H9 (cell line): Measurements from ENCODE around the gene MCRIP2. TPM values are rescaled to one million over a fixed set of nuclear protein-coding genes. Genes with fewer than 3 reads are reported as not detected.

Experiments used
- DNase-seq: peaks from one replicate; pipeline ENCODE4 v3.0.0-alpha.2; 2017
- H2AFZ ChIP-seq: one replicate; pipeline ENCODE4 v1.6.1; 2013; ENCODE audit warnings: mild to moderate bottlenecking, low read length, control low read depth, moderate library complexity
- H2AK5ac ChIP-seq: 2 replicates; pipeline ENCODE4 v1.6.1; 2013; ENCODE audit warnings: low read length, control low read depth, mixed read lengths; ENCODE audit not compliant: insufficient read length
- H2BK120ac ChIP-seq: one replicate; pipeline ENCODE4 v1.6.1; 2013; ENCODE audit warnings: low read depth, mild to moderate bottlenecking, low read length, control low read depth, inconsistent platforms; ENCODE audit not compliant: poor library complexity, severe bottlenecking
- H2BK12ac ChIP-seq: 2 replicates; pipeline ENCODE4 v1.6.1; 2013; ENCODE audit warnings: low read length, control low read depth, mixed read lengths, low read depth; ENCODE audit not compliant: insufficient read length
- H2BK15ac ChIP-seq: 2 replicates; pipeline ENCODE4 v1.6.1; 2013; ENCODE audit warnings: low read depth, low read length, control low read depth
- H2BK20ac ChIP-seq: one replicate; pipeline ENCODE4 v1.6.1; 2013; ENCODE audit warnings: low read depth, mild to moderate bottlenecking, low read length, control low read depth, inconsistent platforms; ENCODE audit not compliant: poor library complexity, severe bottlenecking
- H2BK5ac ChIP-seq: 2 replicates; pipeline ENCODE4 v1.6.1; 2013; ENCODE audit warnings: low read length, control low read depth, mixed read lengths; ENCODE audit not compliant: insufficient read length
- H3K14ac ChIP-seq: 2 replicates; pipeline ENCODE4 v1.6.1; 2013; ENCODE audit warnings: low read length, control low read depth; ENCODE audit not compliant: insufficient read depth
- H3K18ac ChIP-seq: 2 replicates; pipeline ENCODE4 v1.6.1; 2013; ENCODE audit warnings: low read depth, mild to moderate bottlenecking, mixed read lengths, low read length, control low read depth; ENCODE audit not compliant: insufficient read length
- H3K23ac ChIP-seq: 2 replicates; pipeline ENCODE4 v1.6.1; 2013; ENCODE audit warnings: low read length, control low read depth, mixed read lengths, low read depth; ENCODE audit not compliant: insufficient read length
- H3K23me2 ChIP-seq: 2 replicates; pipeline ENCODE4 v1.6.1; 2013; ENCODE audit warnings: low read depth, mild to moderate bottlenecking, mixed read lengths, low read length, control low read depth; ENCODE audit not compliant: insufficient read length, poor library complexity, severe bottlenecking
- H3K27ac ChIP-seq: 2 replicates; pipeline ENCODE4 v1.5.1; 2013; ENCODE audit warnings: low read length, control low read depth, mixed read lengths, low read depth; ENCODE audit not compliant: insufficient read length
- H3K27me3 ChIP-seq: 2 replicates; pipeline ENCODE4 v1.6.1; 2013; ENCODE audit warnings: low read length, control low read depth, inconsistent platforms; ENCODE audit not compliant: insufficient read depth
- H3K4ac ChIP-seq: 2 replicates; pipeline ENCODE4 v1.6.1; 2013; ENCODE audit warnings: low read depth, mild to moderate bottlenecking, control low read depth, inconsistent platforms, low read length, moderate library complexity
- H3K4me1 ChIP-seq: 2 replicates; pipeline ENCODE4 v1.6.1; 2013; ENCODE audit warnings: low read length, control low read depth, inconsistent platforms; ENCODE audit not compliant: insufficient read depth
- H3K4me2 ChIP-seq: 2 replicates; pipeline ENCODE4 v1.6.1; 2013; ENCODE audit warnings: low read length, control low read depth, mixed read lengths; ENCODE audit not compliant: insufficient read length, insufficient read depth
- H3K56ac ChIP-seq: 2 replicates; pipeline ENCODE4 v1.6.1; 2013; ENCODE audit warnings: low read depth, mild to moderate bottlenecking, mixed read lengths, low read length, control low read depth; ENCODE audit not compliant: insufficient read length
- H3K79me1 ChIP-seq: 2 replicates; pipeline ENCODE4 v1.6.1; 2013; ENCODE audit warnings: low read depth, mild to moderate bottlenecking, moderate library complexity, low read length, control low read depth, inconsistent platforms; ENCODE audit not compliant: insufficient read depth, poor library complexity, severe bottlenecking
- H3K79me2 ChIP-seq: 2 replicates; pipeline ENCODE4 v1.6.1; 2013; ENCODE audit warnings: low read length, control low read depth, inconsistent platforms; ENCODE audit not compliant: insufficient read depth
- H3K9ac ChIP-seq: 2 replicates; pipeline ENCODE4 v1.6.1; 2013; ENCODE audit warnings: low read length, control low read depth, mixed read lengths; ENCODE audit not compliant: insufficient read length; ENCODE audit errors: extremely low read depth
- H3K9me3 ChIP-seq: one replicate; pipeline ENCODE4 v1.6.1; 2013; ENCODE audit warnings: low read depth, low read length, inconsistent platforms; ENCODE audit not compliant: control insufficient read depth
- H3T11ph ChIP-seq: one replicate; pipeline ENCODE4 v1.6.1; 2013; ENCODE audit warnings: mild to moderate bottlenecking, low read length, control low read depth, inconsistent platforms
- H4K20me1 ChIP-seq: one replicate; pipeline ENCODE4 v1.6.1; 2013; ENCODE audit not compliant: control insufficient read depth, insufficient read length, insufficient read depth
- H4K5ac ChIP-seq: 2 replicates; pipeline ENCODE4 v1.6.1; 2013; ENCODE audit warnings: low read depth, mild to moderate bottlenecking, mixed read lengths, low read length, control low read depth; ENCODE audit not compliant: insufficient read length
- H4K8ac ChIP-seq: replicated peaks from 2 replicates; pipeline ENCODE4 v1.6.1; 2013; ENCODE audit warnings: low read length, control low read depth, mixed read lengths, low read depth; ENCODE audit not compliant: insufficient read length
- H4K91ac ChIP-seq: 2 replicates; pipeline ENCODE4 v1.6.1; 2013; ENCODE audit warnings: low read depth, mild to moderate bottlenecking, moderate library complexity, mixed read lengths, low read length, control low read depth; ENCODE audit not compliant: insufficient read length
- H3K27ac Mint-ChIP-seq, 3 experiments: 2 replicates in 2 of 3; 3 replicates in 1 of 3; pipeline ENCODE4 v1.8.0; 2020 to 2021; ENCODE audit warnings: mixed read lengths in 3 of 3, mild to moderate bottlenecking in 1 of 3, moderate library complexity in 1 of 3
- H3K27me3 Mint-ChIP-seq: 2 replicates; pipeline ENCODE4 v1.8.0; 2021; ENCODE audit warnings: low read depth, mild to moderate bottlenecking, moderate library complexity, mixed read lengths
- H3K36me3 Mint-ChIP-seq, 3 experiments: 2 replicates in 2 of 3; 3 replicates in 1 of 3; pipeline ENCODE4 v1.8.0; 2020 to 2021; ENCODE audit warnings: low read depth in 3 of 3, mixed read lengths in 3 of 3; ENCODE audit not compliant: insufficient read depth in 1 of 3
- H3K4me1 Mint-ChIP-seq, 2 experiments: 2 replicates each; pipeline ENCODE4 v1.8.0; 2020; ENCODE audit warnings: mixed read lengths in 2 of 2
- H3K4me3 Mint-ChIP-seq, 2 experiments: 2 replicates in 1 of 2; 3 replicates in 1 of 2; pipeline ENCODE4 v1.8.0; 2020 to 2021; ENCODE audit warnings: mild to moderate bottlenecking in 2 of 2, mixed read lengths in 2 of 2, moderate library complexity in 1 of 2
- H3K9me3 Mint-ChIP-seq, 2 experiments: 2 replicates in 1 of 2; 3 replicates in 1 of 2; pipeline ENCODE4 v1.8.0; 2020; ENCODE audit warnings: mild to moderate bottlenecking in 2 of 2, mixed read lengths in 2 of 2, moderate library complexity in 1 of 2
- CTCF ChIP-seq: fragments of 200-600 bp; sonication (generic); conservative IDR thresholded peaks from 3 replicates; pipeline ENCODE4 v1.8.0; 2021; ENCODE audit warnings: antibody characterized with exemption, mild to moderate bottlenecking
- WGBS: extraction: QIAGEN DNeasy Blood & Tissue Kit; methylation state at CpG from one replicate; pipeline ENCODE4 v1.1.7; 2013; ENCODE audit warnings: missing lambda C conversion rate, low lambda C conversion rate, mixed read lengths; ENCODE audit not compliant: insufficient read length; ENCODE audit errors: extremely low coverage; 5-methylcytosine and 5-hydroxymethylcytosine counted together
- total RNA-seq: library from RNA; stranded (reverse); gene quantifications from 2 replicates; pipeline ENCODE4 v1.2.1, GENCODE V29; 2021

MCRIP2 gene
- total RNA-seq, 1 experiment from 2014 or later: 52.5 TPM

GRCh38 chr16:632486-633335, 8.9 kb upstream of the MCRIP2 start:
- no CpG with 5 or more reads among the region's 67 CpGs for WGBS
- Histone ChIP-seq H4K5ac (no peak overlapping the region), H2BK12ac (no peak overlapping the region), H4K91ac (no peak overlapping the region), H3K4me1 (no peaks in the 10 kb centered on the region; the same call in 1 of the 2 replicates), H3K56ac (no peak overlapping the region), H3K79me1 (no peaks in the 10 kb centered on the region), H3K23me2 (peaks cover 15% of the 10 kb centered on the region), H3K4ac (no peak overlapping the region), H3K14ac (no peak overlapping the region), H3K27me3 (no peaks in the 10 kb centered on the region), H2BK20ac (no peak overlapping the region), H2AK5ac (no peak overlapping the region), H3K18ac (no peak overlapping the region), H3K9me3 (no peaks in the 10 kb centered on the region), H3K9ac (no peak overlapping the region), H2BK120ac (no peak overlapping the region), H4K8ac (no peak overlapping the region), H3K79me2 (peaks cover 2% of the 10 kb centered on the region; the same call in 1 of the 2 replicates), H3T11ph (no peak overlapping the region), H3K4me2 (no peak overlapping the region), H2BK5ac (no peak overlapping the region), H2BK15ac (no peak overlapping the region), H3K27ac (no peak overlapping the region), H4K20me1 (no peaks in the 10 kb centered on the region), H2AFZ (no peak overlapping the region), H3K23ac (no peak overlapping the region)
- no peak for TF ChIP-seq CTCF
- Mint-ChIP-seq H3K4me1 (peaks cover 9 to 29% of the 10 kb centered on the region in 2 experiments), H3K4me3 (no peak overlapping the region; a peak in 1 of 5 replicates), H3K27me3 (peaks cover 2% of the 10 kb centered on the region; the same call in 1 of the 2 replicates), H3K36me3 (peaks cover 0 to 6% (median 1%) of the 10 kb centered on the region in 3 experiments; a peak in 4 of 7 replicates), H3K9me3 (peaks cover 3% of the 10 kb centered on the region in 2 experiments; a peak in 2 of 5 replicates), H3K27ac (no peak overlapping the region)
- no peak for DNase-seq
